Choroid plexus epithelial cell (primary cell): ENCODE data around the gene NID1.

Experiments used
- DNase-seq: peaks from one replicate; pipeline ENCODE4 v3.0.0-alpha.2; 2010; ENCODE audit warnings: low read depth
- H3K4me3 ChIP-seq: 2 replicates; pipeline ENCODE4 v1.5.1; 2011; ENCODE audit warnings: low read depth, mild to moderate bottlenecking, control low read depth, low read length, moderate library complexity
- TF ChIP-seq, protein P1 (sequence below): conservative IDR thresholded peaks from 2 replicates; pipeline ENCODE4 v1.5.1; 2011; ENCODE audit warnings: low read depth, mild to moderate bottlenecking, control low read depth, inconsistent platforms, low read length, moderate library complexity

Gene NID1

GRCh38 chr1:236092899-236093298 is 28.0 kb upstream of the NID1 start:
- no peak for DNase-seq
- TF ChIP-seq, protein P1, sequence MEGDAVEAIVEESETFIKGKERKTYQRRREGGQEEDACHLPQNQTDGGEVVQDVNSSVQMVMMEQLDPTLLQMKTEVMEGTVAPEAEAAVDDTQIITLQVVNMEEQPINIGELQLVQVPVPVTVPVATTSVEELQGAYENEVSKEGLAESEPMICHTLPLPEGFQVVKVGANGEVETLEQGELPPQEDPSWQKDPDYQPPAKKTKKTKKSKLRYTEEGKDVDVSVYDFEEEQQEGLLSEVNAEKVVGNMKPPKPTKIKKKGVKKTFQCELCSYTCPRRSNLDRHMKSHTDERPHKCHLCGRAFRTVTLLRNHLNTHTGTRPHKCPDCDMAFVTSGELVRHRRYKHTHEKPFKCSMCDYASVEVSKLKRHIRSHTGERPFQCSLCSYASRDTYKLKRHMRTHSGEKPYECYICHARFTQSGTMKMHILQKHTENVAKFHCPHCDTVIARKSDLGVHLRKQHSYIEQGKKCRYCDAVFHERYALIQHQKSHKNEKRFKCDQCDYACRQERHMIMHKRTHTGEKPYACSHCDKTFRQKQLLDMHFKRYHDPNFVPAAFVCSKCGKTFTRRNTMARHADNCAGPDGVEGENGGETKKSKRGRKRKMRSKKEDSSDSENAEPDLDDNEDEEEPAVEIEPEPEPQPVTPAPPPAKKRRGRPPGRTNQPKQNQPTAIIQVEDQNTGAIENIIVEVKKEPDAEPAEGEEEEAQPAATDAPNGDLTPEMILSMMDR: no peak
- no peak overlapping the region for H3K4me3 ChIP-seq

DNA sequence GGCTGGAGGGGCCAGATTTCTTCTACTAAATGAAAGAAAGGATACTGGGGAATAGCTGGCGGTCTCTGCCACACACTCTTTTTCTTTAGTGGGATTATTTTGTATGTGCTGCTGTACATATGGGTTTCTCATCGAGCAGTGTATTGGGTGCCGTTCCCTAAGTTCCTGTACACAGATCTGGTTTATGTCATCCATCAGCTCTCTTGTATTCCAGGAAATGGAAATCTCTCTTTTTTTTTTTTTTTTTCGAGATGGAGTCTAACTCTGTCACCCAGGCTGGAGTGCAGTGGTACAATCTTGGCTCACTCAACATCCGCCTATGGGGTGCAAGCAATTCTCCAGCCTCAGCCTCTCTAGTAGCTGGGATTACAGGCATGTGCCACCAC is 27.0 kb upstream of the NID1 start:
- no peak for DNase-seq
- TF ChIP-seq, protein P1: no peak
- H3K4me3 ChIP-seq: no peak overlapping the region

- H3K4me3 ChIP-seq: peak overlapping the region; percentile 27
- TF ChIP-seq, protein P1: no peak
- DNase-seq: peak; percentile 55
Observed at GRCh38 chr1:236090741-236091147, 25.9 kb upstream of the NID1 start.

DNA sequence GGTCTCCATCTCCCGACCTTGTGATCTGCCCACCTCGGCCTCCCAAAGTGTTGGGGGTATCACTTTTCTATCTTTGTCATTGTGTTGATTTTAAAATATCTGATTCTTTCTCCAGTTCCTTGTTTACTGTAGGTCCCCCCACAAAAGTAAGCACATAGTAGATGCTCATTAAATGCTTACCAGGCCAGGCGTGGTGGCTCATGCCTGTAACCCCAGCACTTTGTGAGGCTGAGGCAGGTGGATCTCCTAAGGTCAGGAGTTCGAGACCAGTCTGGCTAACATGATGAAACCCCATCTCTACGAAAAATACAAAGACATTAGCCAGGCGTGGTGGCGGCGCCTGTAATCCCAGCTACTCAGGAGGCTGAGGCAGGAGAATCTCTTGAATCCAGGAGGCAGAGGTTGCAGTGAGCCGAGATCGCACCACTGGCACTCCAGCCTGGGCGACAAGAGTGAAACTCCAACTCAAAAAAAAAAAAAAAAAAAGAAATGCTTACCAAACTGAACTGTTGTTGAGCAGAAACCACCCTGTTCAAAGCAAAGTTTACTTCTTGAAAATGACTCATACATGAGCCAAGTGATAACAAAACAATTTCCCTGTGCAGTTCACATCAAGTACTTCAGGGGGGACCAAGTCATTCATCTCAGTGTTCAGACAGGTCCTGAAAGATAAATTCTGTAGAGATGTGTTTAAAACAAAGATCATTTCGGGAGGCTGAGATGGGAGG is 24.3 kb upstream of the NID1 start:
- TF ChIP-seq, protein P1: no peak
- no peak overlapping the region for H3K4me3 ChIP-seq
- DNase-seq: peak; percentile 90

GRCh38 chr1:236086537-236086936 is 21.6 kb upstream of the NID1 start:
- TF ChIP-seq, protein P1: no peak
- H3K4me3 ChIP-seq: no peak overlapping the region
- no peak for DNase-seq

DNA sequence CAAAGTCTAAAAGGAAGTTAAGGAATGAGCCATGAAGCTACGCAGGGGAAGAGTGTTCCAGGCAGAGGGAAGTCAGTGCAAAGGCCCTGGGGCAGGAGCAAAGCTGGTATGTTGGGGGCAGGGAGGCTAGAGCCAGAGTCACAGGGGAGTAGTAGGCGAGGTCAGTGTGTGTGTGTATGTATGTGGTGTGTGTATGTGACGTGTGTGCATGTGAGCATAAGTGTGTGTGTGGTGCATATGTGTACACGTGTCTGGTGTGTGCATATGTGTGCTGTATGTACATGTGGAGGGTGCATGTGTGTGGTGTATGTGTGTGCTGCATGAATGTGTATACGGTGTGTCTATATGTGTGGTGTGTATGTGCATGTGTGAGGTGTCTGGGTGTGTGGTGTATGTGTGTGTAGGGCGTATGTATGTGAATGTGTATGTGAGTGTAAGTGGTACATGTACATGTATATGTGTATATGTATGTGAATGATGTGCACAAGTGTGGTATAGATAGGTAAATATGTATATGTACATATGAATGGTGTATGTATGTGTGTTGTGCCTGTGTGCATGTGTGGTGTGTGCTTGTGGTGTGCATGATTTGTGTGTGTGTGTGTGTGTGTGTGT is 20.8 kb upstream of the NID1 start:
- H3K4me3 ChIP-seq: no peak overlapping the region
- DNase-seq: no peak
- TF ChIP-seq, protein P1: no peak

DNA sequence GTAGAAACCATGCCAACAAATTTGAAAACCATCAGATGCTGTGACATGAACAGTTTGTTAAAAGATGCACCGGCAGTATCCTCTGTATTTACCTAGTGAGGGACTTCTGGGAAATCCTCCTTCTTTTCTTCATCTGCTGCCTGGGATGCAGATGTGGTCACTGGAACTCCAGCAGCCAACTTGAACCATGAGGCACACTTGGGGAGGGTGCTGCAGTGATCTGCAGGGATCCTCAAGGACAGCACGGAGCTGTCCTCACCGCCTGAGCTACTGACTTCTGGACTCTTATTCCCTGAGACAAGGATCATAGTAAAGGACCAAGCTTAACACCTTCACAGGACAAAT is 19.5 kb upstream of the NID1 start:
- H3K4me3 ChIP-seq: no peak overlapping the region
- TF ChIP-seq, protein P1: no peak
- DNase-seq: no peak
